Measurements from ENCODE around the gene ROR1. TPM values are rescaled to one million over a fixed set of nuclear protein-coding genes. Genes with fewer than 3 reads are reported as not detected.
"Not testable (repeated sequence)": the region's sequence is repeated elsewhere in the genome, so short reads cannot be mapped to it uniquely, and the experiment has no call there.

ROR1 gene
- total RNA-seq, 1 experiment from 2014 or later: 10.5 TPM

DNA sequence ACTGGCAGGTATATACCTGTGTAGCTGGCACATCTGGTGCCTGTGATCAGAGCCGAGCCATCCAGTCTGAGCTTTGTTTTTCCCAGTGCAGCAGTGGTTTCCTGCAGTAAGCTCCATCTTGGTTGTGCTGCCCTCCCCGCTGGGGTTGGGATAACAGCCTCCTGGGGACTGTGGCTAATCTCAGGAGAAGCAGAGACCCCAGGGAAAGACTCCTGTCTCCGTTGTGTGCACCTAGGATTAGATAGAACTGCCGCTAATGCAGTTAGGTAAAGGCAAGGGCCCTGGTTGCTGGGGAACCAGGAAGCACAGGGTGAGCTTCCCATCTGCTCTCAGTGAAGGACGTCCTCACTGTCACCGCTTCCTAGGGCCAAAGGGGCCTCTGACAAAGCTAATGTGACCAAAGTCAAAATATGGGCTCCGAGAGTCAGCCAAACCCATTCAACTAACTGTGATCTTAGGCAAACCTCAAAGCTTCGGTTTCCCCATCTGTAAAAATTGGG, 20.0 kb downstream of the ROR1 start:
- DNase-seq (ENCODE audit: low read depth): no peak

DNA sequence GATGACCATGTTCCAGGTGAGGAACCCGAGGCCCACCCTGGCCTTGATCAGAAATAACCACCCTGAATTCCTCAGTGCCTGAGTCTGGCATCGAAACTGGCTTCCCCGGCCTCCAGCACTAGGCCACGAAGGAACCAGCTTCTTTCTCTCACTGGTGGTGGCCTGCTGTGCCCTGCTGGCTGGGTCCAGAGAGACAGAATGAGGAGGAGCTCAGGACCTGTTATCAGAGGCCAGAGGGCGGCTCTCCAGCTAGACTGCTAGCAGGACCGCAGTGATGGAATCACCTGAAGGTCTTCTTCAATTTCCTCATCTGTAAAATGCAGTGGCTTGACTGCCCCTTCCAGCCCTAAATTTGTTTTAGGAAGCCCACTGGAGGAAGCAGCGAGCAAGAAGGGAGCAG, 20.5 kb downstream of the ROR1 start:
- DNase-seq (ENCODE audit: low read depth): no peak

DNA sequence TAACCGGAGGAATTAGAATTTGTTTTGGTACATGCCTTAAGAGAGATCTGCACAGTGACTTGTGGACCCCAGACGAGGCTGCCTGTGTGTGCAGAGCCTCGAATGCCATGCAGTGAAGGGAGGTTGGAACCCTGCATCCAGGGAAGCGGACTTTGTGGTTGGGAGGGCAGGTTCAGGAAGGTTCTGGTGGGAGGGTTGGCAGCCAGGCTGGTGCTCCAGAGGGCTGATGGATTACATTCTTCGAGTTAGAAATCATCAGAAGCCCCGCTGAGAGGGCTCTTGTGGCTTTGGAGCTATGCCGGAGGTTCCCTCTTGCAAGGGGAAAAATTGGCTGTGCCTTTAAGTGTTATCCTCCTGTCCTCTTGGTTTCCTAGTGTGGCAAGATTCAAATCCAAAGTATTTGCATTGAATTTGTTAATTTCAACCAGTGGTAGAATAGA, 21.1 kb downstream of the ROR1 start:
- peak; percentile 49 for DNase-seq (ENCODE audit: low read depth)

DNA sequence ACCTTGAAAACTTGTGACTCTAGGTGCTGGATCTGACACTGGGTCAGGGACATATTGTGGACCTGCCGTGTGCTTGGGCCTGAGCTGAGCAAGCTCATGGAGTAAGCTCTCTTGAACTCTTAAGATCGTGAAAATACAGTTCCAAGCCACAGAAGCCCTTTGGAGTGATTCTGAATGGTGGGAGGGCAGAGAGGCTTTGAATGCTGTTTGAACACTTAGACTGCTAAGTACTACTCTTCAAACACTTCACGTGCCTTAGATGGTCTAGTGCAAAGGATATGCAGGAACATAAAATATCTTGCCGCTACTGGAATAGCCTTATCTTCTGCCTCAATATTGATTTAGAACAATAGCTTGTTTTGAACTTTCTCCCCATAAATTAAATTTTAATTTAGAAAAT, 21.6 kb downstream of the ROR1 start:
- DNase-seq (ENCODE audit: low read depth): no peak

DNA sequence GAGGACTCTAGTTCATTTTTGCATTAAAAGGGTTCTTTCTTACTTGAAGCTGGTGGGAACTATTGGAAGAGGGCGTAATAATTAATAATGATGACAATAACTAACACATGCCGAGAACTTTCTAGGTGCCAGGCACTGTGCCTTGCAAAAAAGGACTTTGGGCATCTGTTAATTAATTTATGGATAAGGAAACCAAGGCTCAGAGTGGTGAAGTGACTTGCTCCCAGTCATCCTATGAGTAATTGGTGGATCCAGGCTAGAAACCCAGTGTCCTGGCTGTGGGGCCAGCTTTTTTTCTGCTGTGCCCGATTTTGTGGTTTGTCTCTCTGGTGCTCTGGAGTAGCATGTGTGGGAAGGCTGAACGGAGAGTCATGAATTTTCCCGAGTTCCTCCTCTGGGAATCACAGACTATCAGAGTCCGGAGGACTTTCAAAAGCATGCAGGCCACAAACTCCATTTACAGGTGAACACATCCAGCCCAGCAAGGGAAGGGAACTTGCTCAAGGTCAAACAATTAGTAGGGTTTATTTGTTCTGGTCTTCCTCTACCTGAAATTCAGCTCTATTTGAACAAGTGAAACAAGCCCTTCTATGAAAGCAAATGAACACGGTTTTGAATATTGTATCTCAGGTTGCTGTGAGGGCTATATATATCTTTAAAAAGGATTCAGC, 23.4 kb downstream of the ROR1 start:
- DNase-seq (ENCODE audit: low read depth): peak; percentile 81

DNA sequence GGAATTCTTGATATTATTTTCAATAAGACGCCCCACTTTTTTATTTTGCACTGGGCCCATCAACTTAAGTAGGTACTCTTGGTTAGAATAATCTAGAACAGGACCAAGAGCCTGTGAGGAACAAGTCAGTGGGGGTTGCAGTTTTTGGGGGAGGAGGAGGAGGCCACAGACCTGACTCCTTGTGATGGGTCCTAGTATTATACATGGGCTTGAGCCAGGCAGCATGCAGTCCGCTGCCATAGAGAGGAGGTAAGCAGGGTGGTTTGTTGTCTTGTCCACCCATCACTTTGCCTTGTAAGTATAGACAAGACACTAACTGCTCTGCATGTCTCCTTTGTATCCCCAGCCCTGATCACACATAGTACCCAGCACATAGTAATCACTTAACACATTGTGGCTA, 24.5 kb downstream of the ROR1 start:
- DNase-seq (ENCODE audit: low read depth): no peak

DNA sequence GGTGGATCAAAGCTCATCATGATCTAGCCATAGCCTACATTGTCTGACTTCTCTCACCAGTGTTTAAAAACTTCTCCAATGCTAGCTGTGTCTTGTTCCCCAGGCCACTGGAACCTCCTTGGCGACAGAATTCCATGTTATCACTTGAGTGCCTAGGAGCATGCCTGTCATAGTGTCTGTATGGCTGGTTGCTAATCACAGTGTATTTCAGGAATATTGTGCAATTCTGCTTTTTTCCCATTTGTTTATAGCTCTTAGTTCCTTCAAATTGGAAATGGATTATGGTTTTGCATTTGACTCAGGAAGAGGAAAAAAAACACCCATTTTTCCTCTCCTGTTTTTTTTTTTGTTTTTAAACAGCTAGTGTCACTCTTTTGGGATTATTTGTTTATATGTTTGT, 25.5 kb downstream of the ROR1 start:
- no peak for DNase-seq (ENCODE audit: low read depth)

DNA sequence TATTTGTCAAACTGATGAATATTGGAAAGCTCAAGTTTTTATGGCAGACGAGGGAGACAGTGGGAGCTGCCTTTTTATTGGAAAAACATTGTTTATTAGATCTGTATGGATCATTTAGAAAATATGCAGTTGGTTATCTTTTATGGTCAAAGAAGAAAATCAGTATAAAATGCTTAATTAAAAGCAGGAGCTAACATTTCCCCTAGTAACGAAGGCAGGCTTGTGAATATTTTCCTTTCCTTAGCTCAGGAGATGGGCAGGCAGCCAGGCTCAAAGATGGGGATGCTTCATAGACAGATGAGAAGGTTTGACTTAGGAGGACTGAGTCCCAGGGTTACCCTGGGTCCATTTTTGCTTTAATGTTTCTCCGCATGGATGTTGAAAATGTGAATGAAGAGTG, 26.0 kb downstream of the ROR1 start:
- DNase-seq (ENCODE audit: low read depth): no peak

DNA sequence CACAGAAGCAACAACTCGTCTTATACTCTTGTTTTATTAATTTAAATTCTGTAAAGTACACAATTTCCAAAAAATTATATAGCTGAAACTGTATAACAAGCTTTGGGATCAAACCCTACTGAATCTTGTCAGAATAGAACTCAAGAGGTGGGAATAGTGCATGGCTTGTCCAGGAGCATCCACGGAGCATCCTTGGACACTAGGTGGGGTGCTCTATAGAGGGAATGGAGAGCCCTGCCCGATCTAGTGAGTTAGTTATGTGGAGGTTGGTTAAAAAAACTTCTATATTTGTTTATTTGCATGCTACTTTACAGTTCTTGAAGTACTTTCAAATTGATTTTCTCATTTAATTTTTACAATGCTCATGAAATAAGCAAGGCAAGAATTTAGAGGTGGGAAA, 28.3 kb downstream of the ROR1 start:
- no peak for DNase-seq (ENCODE audit: low read depth)

DNA sequence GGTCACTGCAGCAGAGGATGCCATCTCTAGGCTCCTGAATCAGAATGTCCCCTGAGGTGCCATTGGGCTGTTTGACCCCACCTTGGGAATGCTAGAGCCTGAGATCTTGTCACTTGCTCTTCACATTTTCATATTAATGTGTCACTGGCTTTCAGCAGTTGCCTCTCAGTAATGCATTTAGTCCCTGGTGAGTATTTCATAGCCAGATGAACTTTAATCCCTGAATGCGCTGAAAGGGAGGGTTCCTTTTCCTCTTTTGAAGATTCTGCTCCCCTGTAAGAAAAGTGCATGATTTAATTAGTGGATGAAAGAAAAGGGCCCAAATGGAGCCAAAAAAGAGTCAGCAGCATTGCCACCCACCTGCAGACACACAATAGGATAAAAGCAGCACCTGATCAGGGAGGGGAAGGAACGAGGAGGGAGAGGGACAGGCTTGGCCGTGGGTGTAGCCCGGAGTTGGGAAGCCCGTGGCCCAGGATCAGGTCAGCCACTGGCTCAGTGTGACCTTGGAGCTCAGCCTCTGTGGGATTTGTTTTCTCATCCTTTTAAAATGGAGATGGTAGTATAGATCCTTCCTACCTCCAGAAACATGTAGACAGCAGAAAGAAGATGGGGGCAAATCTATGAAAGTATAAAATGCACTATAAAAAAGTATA, 31.1 kb downstream of the ROR1 start:
- DNase-seq (ENCODE audit: low read depth): no peak

DNA sequence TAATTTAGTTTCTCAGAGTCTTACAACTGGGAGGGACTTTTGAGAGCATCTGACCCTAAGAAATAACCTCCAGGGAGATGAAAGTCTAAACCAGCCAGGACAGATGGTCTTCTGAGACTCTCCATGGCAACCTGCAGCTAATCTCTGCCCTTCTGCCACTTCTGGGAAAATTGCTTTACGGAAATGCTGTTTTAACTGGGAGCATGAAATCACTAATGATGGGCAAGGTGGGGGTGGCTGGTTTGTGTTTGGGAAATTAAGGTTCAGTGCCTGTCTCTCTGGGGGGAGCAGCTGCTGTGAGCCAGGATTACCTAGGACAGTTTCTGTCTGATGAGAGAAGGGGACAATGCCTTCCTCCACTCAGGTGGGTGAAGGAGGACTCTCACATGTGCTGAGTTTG, 33.2 kb downstream of the ROR1 start:
- DNase-seq (ENCODE audit: low read depth): no peak

DNA sequence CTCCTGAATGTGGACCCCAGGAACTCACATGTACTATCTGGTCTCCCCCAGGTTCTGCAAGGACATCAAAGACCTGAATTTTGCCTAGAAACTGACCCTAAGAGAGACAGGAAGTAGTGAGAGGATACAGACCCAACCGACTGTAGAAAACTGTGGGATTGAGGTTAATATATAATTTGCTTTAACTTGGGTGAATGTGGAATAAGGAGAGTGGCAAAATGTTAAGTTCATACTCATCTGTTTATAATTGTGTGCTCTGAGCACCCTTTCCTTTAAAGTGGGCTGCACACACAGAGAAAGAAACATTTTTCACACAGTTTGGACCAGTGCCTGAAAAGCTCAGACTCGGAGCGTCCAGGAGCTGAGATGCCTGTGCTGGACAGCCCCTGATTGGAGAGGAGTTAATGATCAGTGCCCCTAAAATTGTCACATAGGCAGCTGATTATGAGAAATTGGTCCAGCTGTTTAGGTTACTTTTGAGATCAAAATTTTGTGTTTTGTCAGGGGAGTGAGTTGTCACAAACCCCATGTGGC, 37.2 kb downstream of the ROR1 start:
- DNase-seq (ENCODE audit: low read depth): no peak

DNA sequence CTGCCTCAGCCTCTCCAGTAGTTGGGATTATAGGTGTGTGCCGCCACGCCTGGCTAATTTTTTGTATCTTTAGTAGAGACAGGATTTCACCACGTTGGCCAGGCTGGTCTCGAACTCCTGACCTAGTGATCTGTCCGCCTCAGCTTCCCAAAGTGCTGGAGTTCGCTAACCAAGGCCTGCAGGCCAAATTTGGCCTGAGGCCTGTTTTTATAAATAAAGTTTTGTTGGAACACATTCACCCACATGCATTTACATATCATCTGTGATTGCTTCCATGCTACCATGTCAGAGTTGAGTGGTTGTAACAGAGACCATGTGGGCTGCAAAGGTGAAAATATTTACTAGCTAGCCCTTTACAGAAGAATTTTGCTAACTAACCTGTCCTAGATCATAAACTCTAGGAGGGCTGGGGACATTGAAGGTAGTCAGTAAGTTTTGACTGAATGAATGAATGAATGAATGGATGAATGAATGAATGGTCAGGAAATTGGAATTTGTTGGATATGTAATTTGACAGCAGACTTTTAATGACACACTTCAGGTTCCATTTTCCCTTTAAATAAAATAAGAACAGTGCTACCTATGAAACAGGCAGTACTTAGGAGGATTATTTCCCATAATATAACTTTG, 38.4 kb downstream of the ROR1 start:
- DNase-seq (ENCODE audit: low read depth): no peak

DNA sequence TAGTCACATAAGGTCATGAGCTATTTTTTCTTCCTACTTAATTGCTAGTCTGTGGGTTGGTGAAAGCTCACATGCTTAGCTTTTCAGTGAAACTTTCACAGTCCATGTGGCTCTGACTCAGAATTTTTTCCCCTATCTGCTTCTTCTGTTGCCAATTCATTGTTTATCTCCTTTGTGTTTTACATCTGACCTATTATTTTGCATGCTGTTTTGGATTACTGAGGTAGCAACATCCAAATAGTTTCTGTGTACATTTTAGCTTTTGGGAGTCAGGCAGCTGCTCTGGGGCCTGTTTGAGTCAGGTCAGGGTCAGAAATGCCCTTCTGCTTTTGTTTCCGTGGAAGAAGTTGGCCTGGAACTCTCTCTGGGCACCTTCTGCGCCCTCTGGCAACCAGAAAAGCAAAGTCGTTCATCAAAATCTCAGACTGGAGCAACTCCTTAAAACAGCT, 40.0 kb downstream of the ROR1 start:
- peak; percentile 76 for DNase-seq (ENCODE audit: low read depth)

DNA sequence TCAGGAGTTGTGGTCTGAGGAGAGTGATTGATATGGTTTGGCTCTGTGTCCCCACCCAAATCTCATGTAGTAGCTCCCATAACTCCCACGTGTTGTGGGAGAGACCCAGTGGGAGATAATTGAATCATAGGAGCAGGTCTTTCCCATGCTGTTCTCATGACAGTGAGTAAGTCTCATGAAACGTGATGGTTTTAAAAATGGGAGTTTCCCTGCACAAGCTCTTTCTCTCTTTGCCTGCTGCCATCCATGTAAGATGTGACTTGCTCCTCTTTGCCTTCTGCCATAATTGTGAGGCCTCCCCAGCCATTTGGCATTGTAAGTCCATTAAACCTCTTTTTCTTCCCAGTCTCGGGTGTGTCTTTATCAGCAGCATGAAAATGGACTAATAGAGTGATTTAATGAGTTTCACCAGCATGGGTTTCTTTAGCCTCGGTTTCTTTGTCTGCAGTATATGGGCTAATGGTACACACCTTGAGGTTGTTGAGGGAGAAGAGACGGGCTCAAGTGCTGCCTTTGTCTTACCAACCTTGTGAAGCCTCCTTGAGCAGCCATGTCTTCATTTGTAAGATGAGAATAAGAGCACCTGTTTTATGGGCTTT, 42.5 kb downstream of the ROR1 start:
- DNase-seq (ENCODE audit: low read depth): not testable (repeated sequence)

DNA sequence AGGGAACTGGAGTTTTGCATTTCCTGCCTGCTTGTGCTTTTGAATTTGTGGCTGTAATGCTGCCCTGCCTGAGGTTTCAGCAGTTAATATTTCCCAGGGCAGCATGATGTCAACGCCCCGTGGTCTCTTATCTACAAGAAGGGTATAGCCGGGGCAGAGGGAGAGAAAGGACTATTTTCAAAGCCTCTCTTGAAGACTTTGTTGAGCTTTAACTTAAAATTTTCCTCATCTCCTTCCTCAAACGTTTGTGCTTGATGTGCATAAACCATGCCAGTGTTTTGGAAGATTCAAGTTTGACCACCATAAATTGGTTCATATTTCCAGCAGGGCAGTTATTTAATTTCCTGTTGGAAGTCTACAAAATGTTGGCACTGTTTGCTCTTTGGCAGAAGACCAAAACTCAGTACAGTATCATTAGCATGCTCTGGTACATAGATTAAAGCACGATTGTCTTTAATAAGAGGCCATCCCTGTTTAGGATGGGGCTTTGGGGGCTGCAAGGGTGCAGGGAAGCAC, 43.4 kb downstream of the ROR1 start:
- peak; percentile 64 for DNase-seq (ENCODE audit: low read depth)

DNA sequence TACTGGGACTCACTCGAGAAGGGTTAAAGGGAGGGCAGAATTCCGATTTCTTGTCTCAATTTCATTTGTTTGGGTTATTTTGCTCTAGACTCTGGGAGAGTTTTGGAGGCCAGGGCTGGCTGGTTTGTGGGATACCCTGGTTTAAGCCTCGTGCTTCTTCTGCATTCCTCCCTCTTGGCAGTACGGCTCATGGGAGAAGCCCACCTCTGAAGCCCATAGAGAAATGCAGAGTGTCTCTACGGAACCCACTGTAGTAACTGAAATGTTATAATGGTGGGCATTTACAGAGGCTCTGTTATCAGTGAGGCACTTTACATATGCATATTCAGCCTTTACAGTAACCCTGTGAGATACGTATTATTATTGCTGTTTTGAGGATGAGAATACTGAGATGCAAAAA, 43.9 kb downstream of the ROR1 start:
- no peak for DNase-seq (ENCODE audit: low read depth)

DNA sequence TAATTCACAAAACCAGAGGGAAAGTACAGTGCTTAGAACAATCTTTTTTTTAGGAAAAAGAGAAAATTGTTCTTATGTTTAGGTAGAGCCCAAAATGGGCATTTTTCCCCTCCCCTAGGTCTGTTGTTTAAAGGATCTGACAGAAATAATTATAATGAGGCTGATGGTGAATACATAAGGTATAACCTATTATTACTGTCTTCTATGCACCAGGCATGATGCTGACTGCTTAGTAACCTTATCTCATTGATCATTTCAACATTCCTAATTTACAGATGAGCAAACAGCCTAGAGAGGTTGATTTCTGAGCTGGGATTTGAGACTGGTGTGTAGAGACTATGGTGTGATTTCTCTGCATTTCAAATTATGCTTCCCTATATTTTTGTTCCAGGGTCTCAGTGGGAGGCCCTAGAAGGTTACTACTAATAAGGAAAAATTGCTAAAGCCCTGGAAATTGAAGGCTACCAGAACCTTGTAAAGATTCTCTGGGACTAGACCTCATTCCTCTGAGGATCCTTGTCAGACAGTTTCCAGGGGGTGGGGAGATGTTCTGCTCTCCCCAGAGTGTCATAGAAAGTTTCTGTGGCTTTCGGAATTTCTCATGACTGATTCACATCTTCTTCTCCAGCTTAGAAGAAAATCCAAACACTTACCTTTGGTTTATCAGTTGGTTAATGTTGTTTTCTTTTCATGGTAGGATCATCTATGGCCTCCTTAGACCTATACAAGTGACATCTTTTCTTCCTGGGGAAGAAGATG, 44.9 kb downstream of the ROR1 start:
- DNase-seq (ENCODE audit: low read depth): peak; percentile 40

DNA sequence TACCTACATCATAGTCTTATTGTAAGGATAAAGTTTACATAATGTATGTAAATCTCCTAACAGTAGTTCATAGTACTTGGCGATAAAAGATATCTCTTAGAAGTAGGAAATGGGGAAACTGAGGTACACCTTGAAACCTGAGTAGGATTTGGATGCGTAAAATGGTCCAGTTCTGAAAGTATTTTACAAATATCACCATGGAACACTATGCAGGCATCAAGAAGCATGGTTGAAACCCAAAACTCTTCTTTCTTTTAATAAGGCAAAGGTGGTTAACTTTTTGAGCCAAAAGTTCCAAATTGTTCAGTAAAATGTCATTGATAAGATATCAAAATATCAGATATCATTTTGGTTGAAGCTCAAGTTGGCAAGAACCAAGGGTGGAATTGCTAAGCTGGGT, 46.0 kb downstream of the ROR1 start:
- no peak for DNase-seq (ENCODE audit: low read depth)

DNA sequence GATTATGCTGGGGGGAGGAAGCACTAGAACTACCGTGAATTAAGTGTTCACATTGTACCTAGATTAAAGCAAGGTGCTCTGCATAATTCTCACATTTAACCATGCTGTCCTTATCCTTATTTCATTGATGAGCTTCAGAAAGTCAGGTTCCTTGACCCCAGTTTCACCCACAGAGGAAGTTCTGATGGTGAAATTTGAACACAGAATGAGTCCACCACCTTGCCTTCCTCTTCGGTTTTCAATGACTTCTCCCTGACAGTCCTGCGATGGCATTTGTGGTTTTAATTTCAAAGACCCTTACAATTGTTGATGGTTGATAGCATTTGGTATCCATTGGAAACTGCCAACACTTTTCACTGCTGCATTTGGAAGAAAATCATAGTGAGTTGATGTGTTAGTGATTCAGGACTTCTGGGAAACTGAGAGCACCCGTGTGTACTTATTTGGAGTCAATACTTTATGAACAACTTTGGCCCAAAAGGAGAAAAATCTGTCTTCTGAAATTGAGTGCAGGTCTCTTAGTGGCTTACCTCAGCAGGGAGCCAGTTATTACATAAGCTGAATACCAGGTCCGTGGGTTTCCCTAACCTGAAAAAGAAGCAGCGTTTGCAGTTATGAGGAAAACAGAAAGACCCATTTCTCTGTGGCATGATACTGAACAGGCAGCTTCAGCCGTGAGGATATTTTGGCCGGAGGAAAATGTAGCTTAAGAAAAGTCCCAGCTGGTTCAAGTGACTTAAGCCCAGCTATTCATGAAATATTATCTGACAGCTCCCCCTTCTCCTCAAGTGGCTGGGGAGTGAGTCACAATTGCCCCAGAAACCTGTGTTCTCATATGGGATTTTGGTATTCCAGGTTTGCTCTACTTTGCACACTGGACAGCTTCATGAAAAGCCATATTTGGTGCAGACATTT, 47.5 kb downstream of the ROR1 start:
- DNase-seq (ENCODE audit: low read depth): peak; percentile 80
